ENCODE measurements around the gene BNIP3. TPM values are rescaled to one million over a fixed set of nuclear protein-coding genes. Genes with fewer than 3 reads are reported as not detected.

Gene BNIP3
- total RNA-seq, 1 experiment from 2014 or later = 24.9 TPM

GRCh38 chr10:131977323-131978096, 4.2 kb downstream of the BNIP3 start:
- no peaks in the 10 kb centered on the region for H3K36me3 ChIP-seq (ENCODE audit: insufficient read depth, low read length, poor library complexity, severe bottlenecking)
- CTCF ChIA-PET = no interaction called here
- no TSS peak for BruUV-seq (replicated peaks)

GRCh38 chr10:131975796-131976195, 5.9 kb downstream of the BNIP3 start:
- peaks cover 10% of the 10 kb centered on the region for H3K36me3 ChIP-seq (ENCODE audit: insufficient read depth, low read length, poor library complexity, severe bottlenecking)

More at GRCh38 chr10:131977323-131978096, 4.2 kb downstream of the BNIP3 start:
- POLR2A ChIA-PET (ENCODE audit: low non-redundant PET) = no interaction called here
- H3K27me3 ChIP-seq (replicated peaks; ENCODE audit: insufficient read depth, low read depth, low read length, poor library complexity) = no peaks in the 10 kb centered on the region
- H3K4me1 ChIP-seq (ENCODE audit: insufficient read depth, low read length, poor library complexity, severe bottlenecking) = peaks cover 25% of the 10 kb centered on the region
- no peak overlapping the region for H3K4me3 ChIP-seq (ENCODE audit: low read depth, low read length, poor library complexity, severe bottlenecking)
- TF ChIP-seq CTCF (conservative IDR thresholded peaks at IDR 0.05; ENCODE audit: low read depth, low read length) = no peak
- intact Hi-C loops (cut with micrococcal nuclease; ENCODE audit: unreplicated experiment) = no loop called here
- no peak overlapping the region for H3K27ac ChIP-seq (ENCODE audit: low read depth, low read length, poor library complexity, severe bottlenecking)
- DNase-seq (ENCODE audit: low spot score) = no peak
- no peaks in the 10 kb centered on the region for H3K9me3 ChIP-seq (ENCODE audit: low read depth, low read length, poor library complexity, severe bottlenecking)

GRCh38 chr10:131975003-131975402, 6.7 kb downstream of the BNIP3 start:
- H3K4me1 ChIP-seq (ENCODE audit: insufficient read depth, low read length, poor library complexity, severe bottlenecking) = peaks cover 27% of the 10 kb centered on the region
- BruUV-seq (replicated peaks) = no TSS peak
- intact Hi-C loops (cut with micrococcal nuclease; ENCODE audit: unreplicated experiment) = no loop called here
- ChIA-PET CTCF (no interaction called here), POLR2A (ENCODE audit: low non-redundant PET) (no interaction called here)
- no peaks in the 10 kb centered on the region for H3K9me3 ChIP-seq (ENCODE audit: low read depth, low read length, poor library complexity, severe bottlenecking)
- no peak overlapping the region for H3K4me3 ChIP-seq (ENCODE audit: low read depth, low read length, poor library complexity, severe bottlenecking)
- no peak for TF ChIP-seq CTCF (conservative IDR thresholded peaks at IDR 0.05; ENCODE audit: low read depth, low read length)
- no peak for DNase-seq (ENCODE audit: low spot score)
- no peaks in the 10 kb centered on the region for H3K27me3 ChIP-seq (replicated peaks; ENCODE audit: insufficient read depth, low read depth, low read length, poor library complexity)
- peaks cover 16% of the 10 kb centered on the region for H3K36me3 ChIP-seq (ENCODE audit: insufficient read depth, low read length, poor library complexity, severe bottlenecking)
- H3K27ac ChIP-seq (ENCODE audit: low read depth, low read length, poor library complexity, severe bottlenecking) = no peak overlapping the region

More at GRCh38 chr10:131975796-131976195, 5.9 kb downstream of the BNIP3 start:
- H3K27ac ChIP-seq (ENCODE audit: low read depth, low read length, poor library complexity, severe bottlenecking) = no peak overlapping the region
- no peaks in the 10 kb centered on the region for H3K27me3 ChIP-seq (replicated peaks; ENCODE audit: insufficient read depth, low read depth, low read length, poor library complexity)
- no peaks in the 10 kb centered on the region for H3K9me3 ChIP-seq (ENCODE audit: low read depth, low read length, poor library complexity, severe bottlenecking)
- H3K4me1 ChIP-seq (ENCODE audit: insufficient read depth, low read length, poor library complexity, severe bottlenecking) = peaks cover 30% of the 10 kb centered on the region
- ChIA-PET POLR2A (ENCODE audit: low non-redundant PET) (no interaction called here), CTCF (no interaction called here)
- H3K4me3 ChIP-seq (ENCODE audit: low read depth, low read length, poor library complexity, severe bottlenecking) = no peak overlapping the region
- TF ChIP-seq CTCF (conservative IDR thresholded peaks at IDR 0.05; ENCODE audit: low read depth, low read length) (no peak), EZH2 (IDR thresholded peaks at IDR 0.05; ENCODE audit: borderline replicate concordance, low read depth, low read length, poor library complexity, severe bottlenecking) (no peak)
- no peak for DNase-seq (ENCODE audit: low spot score)
- BruUV-seq (replicated peaks) = no TSS peak
- intact Hi-C loops (cut with micrococcal nuclease; ENCODE audit: unreplicated experiment) = no loop called here

Measured in A673 (cell line).